Keratinocyte (primary cell): ENCODE measurements around the gene WT1. TPM values are rescaled to one million over a fixed set of nuclear protein-coding genes. Genes with fewer than 3 reads are reported as not detected.

ENCODE experiments used
- DNase-seq: peaks from one replicate; pipeline ENCODE4 v3.0.0-alpha.2; 2011; ENCODE audit warnings: low read depth, missing footprints, low spot score
- FAIRE-seq: peaks from 2 replicates; lab custom pipeline; 2011; peaks lifted over from hg19 to GRCh38; lab: Jason Lieb, UNC
- H2AFZ ChIP-seq: 2 replicates; pipeline ENCODE4 v1.6.0; 2012; ENCODE audit warnings: low read length, control low read depth, inconsistent platforms; ENCODE audit not compliant: control insufficient read depth
- H3K27ac ChIP-seq: 2 replicates; pipeline ENCODE4 v1.5.1; 2011; ENCODE audit warnings: low read length; ENCODE audit not compliant: control insufficient read depth, insufficient read depth
- H3K27me3 ChIP-seq: 3 replicates; pipeline ENCODE4 v1.6.0; 2011; ENCODE audit warnings: low read length; ENCODE audit not compliant: control insufficient read depth, insufficient read depth; ENCODE audit errors: extremely low read depth
- H3K36me3 ChIP-seq, 2 experiments: 2 replicates in 1 of 2; 3 replicates in 1 of 2; pipeline ENCODE4 v1.5.1; 2011; ENCODE audit warnings: low read length in 2 of 2, mild to moderate bottlenecking in 1 of 2; ENCODE audit not compliant: control insufficient read depth in 2 of 2, insufficient read depth in 2 of 2; ENCODE audit errors: extremely low read depth in 1 of 2
- H3K4me1 ChIP-seq: 3 replicates; pipeline ENCODE4 v1.5.1; 2011; ENCODE audit warnings: low read length; ENCODE audit not compliant: control insufficient read depth, insufficient read depth; ENCODE audit errors: extremely low read depth
- H3K4me2 ChIP-seq: 3 replicates; pipeline ENCODE4 v1.6.0; 2011; ENCODE audit warnings: low read depth, low read length; ENCODE audit not compliant: control insufficient read depth, insufficient read depth; ENCODE audit errors: extremely low read depth
- H3K4me3 ChIP-seq, 3 experiments: fragments of 200-600 bp in 1 of 3; sonication (generic) in 1 of 3; 2 replicates in 2 of 3; 3 replicates in 1 of 3; pipeline ENCODE4 v1.5.1; 2011 to 2016; ENCODE audit warnings: low read length in 3 of 3, mild to moderate bottlenecking in 3 of 3, control low read depth in 2 of 3, inconsistent platforms in 1 of 3, low read depth in 1 of 3, mixed read lengths in 1 of 3, mixed run types in 1 of 3, moderate library complexity in 1 of 3; ENCODE audit not compliant: control insufficient read depth in 2 of 3, insufficient read depth in 2 of 3; ENCODE audit errors: extremely low read depth in 1 of 3
- H3K79me2 ChIP-seq: 2 replicates; pipeline ENCODE4 v1.6.0; 2012; ENCODE audit warnings: low read length; ENCODE audit not compliant: control insufficient read depth, insufficient read depth
- H3K9ac ChIP-seq: 3 replicates; pipeline ENCODE4 v1.6.0; 2011; ENCODE audit warnings: low read length; ENCODE audit not compliant: control insufficient read depth, insufficient read depth; ENCODE audit errors: extremely low read depth
- H3K9me1 ChIP-seq: 3 replicates; pipeline ENCODE4 v1.6.0; 2011; ENCODE audit warnings: low read length; ENCODE audit not compliant: control insufficient read depth, insufficient read depth; ENCODE audit errors: extremely low read depth
- H3K9me3 ChIP-seq: 2 replicates; pipeline ENCODE4 v1.5.1; 2012; ENCODE audit warnings: low read depth, low read length; ENCODE audit not compliant: control insufficient read depth
- H4K20me1 ChIP-seq: 3 replicates; pipeline ENCODE4 v1.6.0; 2011; ENCODE audit warnings: low read length; ENCODE audit not compliant: control insufficient read depth, insufficient read depth; ENCODE audit errors: extremely low read depth
- EZH2 ChIP-seq: IDR thresholded peaks from one replicate; pipeline ENCODE4 v1.6.1; 2012; ENCODE audit warnings: inconsistent platforms, mild to moderate bottlenecking, low read length, moderate library complexity
- dilution Hi-C: fragments of 300-500 bp; cut with MboI; formaldehyde crosslinking; loops from one replicate; pipeline ENCODE4 v1.7.0; 2020; ENCODE audit warnings: low sequenced_read_pairs; ENCODE audit not compliant: extremely low pct_ligation_motif_present
- polyA plus RNA-seq, 5 experiments: library from polyadenylated mRNA; depleted of rRNA in 3 of 5; stranded (reverse) in 3 of 5; stranded (forward) in 1 of 5; unstranded in 1 of 5; fragments of >200 nt; gene quantifications; 1 replicate in 1 of 5; 2 replicates in 3 of 5; 3 replicates in 1 of 5; pipeline versions ENCODE4 v1.2.1 to v1.2.3, GENCODE V29; 2011 to 2012; ENCODE audit warnings: missing spikeins in 2 of 5, low read depth in 1 of 5, low replicate concordance in 1 of 5
- TF ChIP-seq, protein P1 (sequence below), 3 experiments: IDR thresholded peaks in 1 of 3; conservative IDR thresholded peaks in 1 of 3; optimal IDR thresholded peaks in 1 of 3; 2 replicates in 2 of 3; 3 replicates in 1 of 3; pipeline versions ENCODE3 to v1.5.1; 2011; ENCODE audit warnings: low read length in 3 of 3, mild to moderate bottlenecking in 3 of 3, moderate library complexity in 2 of 3, control low read depth in 1 of 3, inconsistent platforms in 1 of 3; ENCODE audit not compliant: insufficient read depth in 2 of 3; ENCODE audit errors: extremely low read depth in 1 of 3

WT1 gene
- polyA plus RNA-seq, 1 donor (not counting 4 experiments of a cell fraction or from before 2014, with no cell fraction given), result not detected

DNA sequence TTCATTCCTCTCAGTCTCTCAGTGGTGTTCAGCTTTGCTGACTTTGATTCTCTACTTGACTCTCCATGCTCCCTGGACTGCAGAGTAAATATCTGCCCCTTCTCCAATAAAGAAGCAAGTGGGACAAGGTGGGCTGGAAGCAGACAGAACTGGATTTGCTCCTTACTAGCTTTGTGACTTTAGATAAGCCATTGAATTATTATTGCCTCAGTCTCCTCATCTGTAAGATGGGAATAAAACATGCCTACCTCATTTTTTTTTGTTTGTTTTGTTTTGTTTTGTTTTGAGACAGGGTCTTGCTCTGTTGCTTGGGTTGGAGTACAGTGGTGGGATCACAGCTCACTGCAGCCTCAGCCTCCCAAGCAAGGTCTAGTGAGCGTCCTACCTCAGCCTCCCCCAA is 44.6 kb downstream of the WT1 start:
- H3K9me3 ChIP-seq, result no peaks in the 10 kb centered on the region
- no peak overlapping the region for H2AFZ ChIP-seq
- no peaks in the 10 kb centered on the region for H3K9me1 ChIP-seq
- no peaks in the 10 kb centered on the region for H3K36me3 ChIP-seq
- no peak overlapping the region for H3K4me3 ChIP-seq
- dilution Hi-C loops, result no loop called here
- H4K20me1 ChIP-seq, result no peaks in the 10 kb centered on the region
- no peak for DNase-seq
- TF ChIP-seq, protein P1, sequence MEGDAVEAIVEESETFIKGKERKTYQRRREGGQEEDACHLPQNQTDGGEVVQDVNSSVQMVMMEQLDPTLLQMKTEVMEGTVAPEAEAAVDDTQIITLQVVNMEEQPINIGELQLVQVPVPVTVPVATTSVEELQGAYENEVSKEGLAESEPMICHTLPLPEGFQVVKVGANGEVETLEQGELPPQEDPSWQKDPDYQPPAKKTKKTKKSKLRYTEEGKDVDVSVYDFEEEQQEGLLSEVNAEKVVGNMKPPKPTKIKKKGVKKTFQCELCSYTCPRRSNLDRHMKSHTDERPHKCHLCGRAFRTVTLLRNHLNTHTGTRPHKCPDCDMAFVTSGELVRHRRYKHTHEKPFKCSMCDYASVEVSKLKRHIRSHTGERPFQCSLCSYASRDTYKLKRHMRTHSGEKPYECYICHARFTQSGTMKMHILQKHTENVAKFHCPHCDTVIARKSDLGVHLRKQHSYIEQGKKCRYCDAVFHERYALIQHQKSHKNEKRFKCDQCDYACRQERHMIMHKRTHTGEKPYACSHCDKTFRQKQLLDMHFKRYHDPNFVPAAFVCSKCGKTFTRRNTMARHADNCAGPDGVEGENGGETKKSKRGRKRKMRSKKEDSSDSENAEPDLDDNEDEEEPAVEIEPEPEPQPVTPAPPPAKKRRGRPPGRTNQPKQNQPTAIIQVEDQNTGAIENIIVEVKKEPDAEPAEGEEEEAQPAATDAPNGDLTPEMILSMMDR (optimal IDR thresholded peaks at IDR 0.05 in 1 of 3, IDR thresholded peaks at IDR 0.05 in 1 of 3, conservative IDR thresholded peaks at IDR 0.05 in 1 of 3; ENCODE audit: extremely low read depth in 1 of 3, insufficient read depth in 2 of 3, low read length in 3 of 3), result no peak
- TF ChIP-seq EZH2, result no peak
- peaks cover 10% of the 10 kb centered on the region for H3K27me3 ChIP-seq
- H3K79me2 ChIP-seq, result no peaks in the 10 kb centered on the region
- H3K4me2 ChIP-seq, result no peak overlapping the region
- no peak overlapping the region for H3K9ac ChIP-seq
- no peak for FAIRE-seq
- no peak overlapping the region for H3K27ac ChIP-seq
- no peaks in the 10 kb centered on the region for H3K4me1 ChIP-seq

DNA sequence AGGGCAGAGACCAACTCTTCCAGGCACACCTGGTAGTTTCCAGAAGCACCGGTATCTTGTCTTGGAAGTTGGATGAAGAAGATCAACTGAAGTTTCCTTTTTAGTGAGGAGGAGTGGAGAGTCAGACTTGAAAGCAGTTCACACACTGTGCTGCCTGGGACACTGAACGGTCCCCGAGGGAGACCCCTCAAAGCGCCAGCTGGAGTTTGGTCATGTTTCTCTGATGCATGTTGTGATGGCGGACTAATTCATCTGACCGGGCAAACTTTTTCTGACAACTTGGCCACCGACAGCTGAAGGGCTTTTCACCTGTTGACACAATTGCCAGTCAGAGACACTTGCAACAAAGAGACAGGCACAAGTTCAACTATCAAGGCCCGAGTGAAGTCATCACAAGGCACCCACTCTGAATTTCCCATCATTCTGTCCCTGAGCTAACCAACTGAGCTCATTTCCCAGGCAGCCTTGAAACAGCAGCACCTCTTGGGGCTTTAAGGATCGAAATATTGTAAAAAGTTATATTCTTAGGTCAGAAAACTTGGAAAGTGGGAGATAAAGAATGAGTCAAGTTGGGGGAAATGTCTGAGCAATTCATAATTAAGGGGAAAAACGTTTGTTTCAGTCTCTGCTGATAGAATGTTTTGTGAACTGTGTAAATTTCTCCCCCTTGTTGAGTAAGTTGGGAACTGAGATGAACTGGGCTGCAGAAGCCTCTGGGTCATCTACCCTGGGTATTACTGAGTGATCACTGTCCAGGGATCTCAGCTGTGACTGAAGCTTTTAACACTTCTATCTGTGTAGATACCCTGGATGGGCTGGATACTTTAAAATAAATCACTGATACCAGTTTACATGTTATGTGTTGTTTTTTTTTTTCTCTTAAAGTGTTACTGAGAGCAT is 46.2 kb downstream of the WT1 start:
- no peaks in the 10 kb centered on the region for H4K20me1 ChIP-seq
- no peaks in the 10 kb centered on the region for H3K4me1 ChIP-seq
- dilution Hi-C loops, result no loop called here
- DNase-seq (no peak), FAIRE-seq (no peak)
- no peak overlapping the region for H3K4me2 ChIP-seq
- peaks cover 10% of the 10 kb centered on the region for H3K27me3 ChIP-seq
- H3K27ac ChIP-seq, result no peak overlapping the region
- H3K9ac ChIP-seq, result no peak overlapping the region
- H3K9me3 ChIP-seq, result no peaks in the 10 kb centered on the region
- H3K79me2 ChIP-seq, result no peaks in the 10 kb centered on the region
- H3K36me3 ChIP-seq, result no peaks in the 10 kb centered on the region
- no peaks in the 10 kb centered on the region for H3K9me1 ChIP-seq
- TF ChIP-seq, protein P1 (optimal IDR thresholded peaks at IDR 0.05 in 1 of 3, IDR thresholded peaks at IDR 0.05 in 1 of 3, conservative IDR thresholded peaks at IDR 0.05 in 1 of 3; ENCODE audit: extremely low read depth in 1 of 3, insufficient read depth in 2 of 3, low read length in 3 of 3), result no peak
- TF ChIP-seq EZH2, result no peak
- H3K4me3 ChIP-seq, result no peak overlapping the region
- H2AFZ ChIP-seq, result no peak overlapping the region
